IMR-90 (cell line): ENCODE measurements around the gene KDELR1.

Source experiments
- BHLHE40 ChIP-seq: fragments of 150-350 bp; IDR thresholded peaks from 2 replicates; pipeline ENCODE4 v1.6.1; 2016; ENCODE audit warnings: mild to moderate bottlenecking, low read depth, low read length
- MAFK ChIP-seq: IDR thresholded peaks from 2 replicates; pipeline ENCODE4 v1.6.1; 2012; ENCODE audit warnings: low read depth, low read length, improper control_type of control experiment
- MAZ ChIP-seq: IDR thresholded peaks from 2 replicates; pipeline ENCODE4 v1.6.1; 2012; ENCODE audit warnings: low read depth, mild to moderate bottlenecking, low read length, improper control_type of control experiment, moderate library complexity, borderline replicate concordance
- MXI1 ChIP-seq: IDR thresholded peaks from 2 replicates; pipeline ENCODE4 v1.6.1; 2012; ENCODE audit warnings: low read depth, mild to moderate bottlenecking, low read length, moderate library complexity, borderline replicate concordance
- POLR2A ChIP-seq: IDR thresholded peaks from 2 replicates; pipeline ENCODE4 v1.6.1; 2012; ENCODE audit warnings: mild to moderate bottlenecking, low read depth, low read length
- RAD21 ChIP-seq: IDR thresholded peaks from 2 replicates; pipeline ENCODE4 v1.6.1; 2012; ENCODE audit warnings: low read length, improper control_type of control experiment
- RFX5 ChIP-seq: IDR thresholded peaks from 2 replicates; pipeline ENCODE4 v1.8.0; 2012; ENCODE audit warnings: low read depth, mild to moderate bottlenecking, low read length, moderate library complexity
- SMC3 ChIP-seq: fragments of 150-350 bp; IDR thresholded peaks from 2 replicates; pipeline ENCODE4 v1.6.1; 2016; ENCODE audit warnings: low read depth, mild to moderate bottlenecking, antibody characterized with exemption, low read length, moderate library complexity
- TF ChIP-seq, protein P1 (sequence below): conservative IDR thresholded peaks from 2 replicates; pipeline ENCODE4 v1.5.1; 2012; ENCODE audit warnings: mild to moderate bottlenecking, low read depth, low read length, improper control_type of control experiment
- TF ChIP-seq, protein P2 (sequence below): fragments of 150-350 bp; IDR thresholded peaks from 2 replicates; pipeline ENCODE4 v1.6.1; 2017; ENCODE audit warnings: mild to moderate bottlenecking, antibody characterized with exemption, low read length, low read depth
- TF ChIP-seq, protein P3 (sequence below): fragments of 150-350 bp; IDR thresholded peaks from 2 replicates; pipeline ENCODE4 v1.6.1; 2016; ENCODE audit warnings: low read depth, mild to moderate bottlenecking, low read length, moderate library complexity, borderline replicate concordance

DNA sequence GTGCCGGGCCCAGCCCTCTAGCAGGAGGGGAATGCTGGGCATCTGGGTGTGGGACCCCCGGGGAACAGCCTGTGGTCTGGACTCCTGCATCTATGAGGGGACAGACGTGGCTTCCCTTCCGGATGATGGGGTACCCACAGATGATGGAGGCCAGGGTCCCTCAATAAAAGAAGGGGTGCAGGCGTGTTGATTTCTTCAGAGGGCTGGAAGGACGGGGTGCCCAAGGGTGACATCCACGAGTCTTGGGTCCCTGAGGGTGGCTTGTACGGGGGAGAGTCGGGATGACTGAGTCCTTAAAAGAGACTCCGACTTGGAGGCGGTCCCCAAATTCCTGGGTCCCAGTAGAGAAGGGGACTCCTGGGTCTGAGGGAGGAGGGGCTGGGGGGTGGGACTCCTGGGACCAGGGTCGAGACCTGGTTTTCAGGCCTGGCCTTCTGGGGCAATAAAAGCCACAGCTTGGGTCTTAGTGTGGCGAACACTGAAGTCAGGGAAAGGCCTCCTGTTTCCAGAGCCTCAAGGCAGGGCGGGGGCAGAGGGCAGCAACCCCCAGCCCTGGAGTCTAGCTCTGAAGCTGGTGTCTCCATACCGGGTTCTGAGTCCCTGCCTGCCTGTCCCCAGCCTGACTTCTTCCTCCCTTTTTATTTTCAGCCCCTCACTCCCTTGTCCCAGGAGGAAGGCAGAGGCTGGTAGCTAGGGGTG is 1.7 kb upstream of the KDELR1 start:
- TF ChIP-seq, protein P1, sequence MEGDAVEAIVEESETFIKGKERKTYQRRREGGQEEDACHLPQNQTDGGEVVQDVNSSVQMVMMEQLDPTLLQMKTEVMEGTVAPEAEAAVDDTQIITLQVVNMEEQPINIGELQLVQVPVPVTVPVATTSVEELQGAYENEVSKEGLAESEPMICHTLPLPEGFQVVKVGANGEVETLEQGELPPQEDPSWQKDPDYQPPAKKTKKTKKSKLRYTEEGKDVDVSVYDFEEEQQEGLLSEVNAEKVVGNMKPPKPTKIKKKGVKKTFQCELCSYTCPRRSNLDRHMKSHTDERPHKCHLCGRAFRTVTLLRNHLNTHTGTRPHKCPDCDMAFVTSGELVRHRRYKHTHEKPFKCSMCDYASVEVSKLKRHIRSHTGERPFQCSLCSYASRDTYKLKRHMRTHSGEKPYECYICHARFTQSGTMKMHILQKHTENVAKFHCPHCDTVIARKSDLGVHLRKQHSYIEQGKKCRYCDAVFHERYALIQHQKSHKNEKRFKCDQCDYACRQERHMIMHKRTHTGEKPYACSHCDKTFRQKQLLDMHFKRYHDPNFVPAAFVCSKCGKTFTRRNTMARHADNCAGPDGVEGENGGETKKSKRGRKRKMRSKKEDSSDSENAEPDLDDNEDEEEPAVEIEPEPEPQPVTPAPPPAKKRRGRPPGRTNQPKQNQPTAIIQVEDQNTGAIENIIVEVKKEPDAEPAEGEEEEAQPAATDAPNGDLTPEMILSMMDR = no peak
- TF ChIP-seq POLR2A (no peak), SMC3 (no peak), MXI1 (no peak), MAFK (no peak), RAD21 (no peak), RFX5 (no peak), MAZ (no peak), BHLHE40 (no peak)
- TF ChIP-seq, protein P2, sequence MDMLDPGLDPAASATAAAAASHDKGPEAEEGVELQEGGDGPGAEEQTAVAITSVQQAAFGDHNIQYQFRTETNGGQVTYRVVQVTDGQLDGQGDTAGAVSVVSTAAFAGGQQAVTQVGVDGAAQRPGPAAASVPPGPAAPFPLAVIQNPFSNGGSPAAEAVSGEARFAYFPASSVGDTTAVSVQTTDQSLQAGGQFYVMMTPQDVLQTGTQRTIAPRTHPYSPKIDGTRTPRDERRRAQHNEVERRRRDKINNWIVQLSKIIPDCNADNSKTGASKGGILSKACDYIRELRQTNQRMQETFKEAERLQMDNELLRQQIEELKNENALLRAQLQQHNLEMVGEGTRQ = no peak
- TF ChIP-seq, protein P3, sequence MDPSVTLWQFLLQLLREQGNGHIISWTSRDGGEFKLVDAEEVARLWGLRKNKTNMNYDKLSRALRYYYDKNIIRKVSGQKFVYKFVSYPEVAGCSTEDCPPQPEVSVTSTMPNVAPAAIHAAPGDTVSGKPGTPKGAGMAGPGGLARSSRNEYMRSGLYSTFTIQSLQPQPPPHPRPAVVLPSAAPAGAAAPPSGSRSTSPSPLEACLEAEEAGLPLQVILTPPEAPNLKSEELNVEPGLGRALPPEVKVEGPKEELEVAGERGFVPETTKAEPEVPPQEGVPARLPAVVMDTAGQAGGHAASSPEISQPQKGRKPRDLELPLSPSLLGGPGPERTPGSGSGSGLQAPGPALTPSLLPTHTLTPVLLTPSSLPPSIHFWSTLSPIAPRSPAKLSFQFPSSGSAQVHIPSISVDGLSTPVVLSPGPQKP = no peak
